GM13977 (cell line): ENCODE results near the gene HBE1.

Experiments
- DNase-seq: peaks from one replicate; pipeline ENCODE4 v3.0.0; 2012; ENCODE audit warnings: low spot score
- CTCF ChIP-seq: IDR thresholded peaks from 2 replicates; pipeline ENCODE4 v1.5.1; 2012; ENCODE audit warnings: mild to moderate bottlenecking, control low read depth; ENCODE audit not compliant: insufficient read depth; ENCODE audit errors: extremely low read depth, missing control alignments
- in situ Hi-C: fragments of 300-500 bp; cut with MboI; formaldehyde crosslinking; loops from one replicate; pipeline ENCODE4 v1.12.0; 2022; ENCODE audit warnings: low sequenced_read_pairs, low pct_unique_long_range_greater_than_20kb, mixed read lengths, inconsistent platforms; ENCODE audit not compliant: unreplicated experiment

The HBE1 gene

GRCh38 chr11:5279471-5280090, 9.8 kb upstream of the HBE1 start:
- no peak for TF ChIP-seq CTCF
- in situ Hi-C loops: no loop called here
- no peak for DNase-seq

GRCh38 chr11:5277807-5278382, 8.2 kb upstream of the HBE1 start:
- no peak for TF ChIP-seq CTCF
- no peak for DNase-seq
- in situ Hi-C loops: no loop called here

- in situ Hi-C loops: no loop called here
- TF ChIP-seq CTCF: no peak
- no peak for DNase-seq
These were observed 7.0 kb upstream of the HBE1 start for GRCh38 chr11:5276697-5277096.

GRCh38 chr11:5275369-5276110, 5.8 kb upstream of the HBE1 start:
- TF ChIP-seq CTCF: no peak
- no peak for DNase-seq
- in situ Hi-C loops: no loop called here

- no peak for TF ChIP-seq CTCF
- in situ Hi-C loops: no loop called here
- DNase-seq: no peak
These were observed 4.7 kb upstream of the HBE1 start for GRCh38 chr11:5274395-5274794.

GRCh38 chr11:5272395-5273017, 2.8 kb upstream of the HBE1 start:
- no peak for TF ChIP-seq CTCF
- no peak for DNase-seq
- in situ Hi-C loops: no loop called here
